NCI-H748 treated with DMSO at 0.1 percent for 48 hours (cell line): ENCODE results near the gene KLHL3.

Source experiments
- DNase-seq: peaks from one replicate; lab custom pipeline; 2025; lab: John Stamatoyannopoulos, UW

KLHL3 gene

GRCh38 chr5:137575847-137576246, 160.0 kb downstream of the KLHL3 start:
- DNase-seq: no peak

- no peak for DNase-seq
Observed at GRCh38 chr5:137575211-137575610, 160.7 kb downstream of the KLHL3 start.

GRCh38 chr5:137573376-137573775, 162.5 kb downstream of the KLHL3 start:
- DNase-seq: no peak

- no peak for DNase-seq
Observed at GRCh38 chr5:137572042-137572695, 163.7 kb downstream of the KLHL3 start.

- DNase-seq: no peak
Observed at GRCh38 chr5:137570070-137570469, 165.8 kb downstream of the KLHL3 start.
